PC-9 (cell line): Measurements from ENCODE around the gene TCTN2. TPM values are rescaled to one million over a fixed set of nuclear protein-coding genes. Genes with fewer than 3 reads are reported as not detected.

ENCODE experiments used
- BruUV-seq: library from RNA; stranded (reverse); fragments of 400-500 nt; replicated peaks from 2 replicates; lab custom pipeline; 2021; lab: Mats Ljungman, UMichigan
- CTCF ChIA-PET: fragments of 300-600 bp; sonication (Branson Sonifier 250); formaldehyde crosslinking; loops from one replicate; lab custom pipeline; 2022; ENCODE audit warnings: antibody characterized with exemption; lab: Charles Lee
- POLR2A ChIA-PET: fragments of 300-600 bp; sonication (Branson Sonifier 250); formaldehyde crosslinking; loops from one replicate; lab custom pipeline; 2022; ENCODE audit warnings: antibody characterized with exemption; ENCODE audit not compliant: unreplicated experiment; lab: Charles Lee
- DNase-seq, 2 experiments: peaks; one replicate each; pipeline versions ENCODE4 v3.0.0 to v3.0.0-alpha.2; 2015 to 2022; ENCODE audit warnings: mixed read lengths in 1 of 2
- H2AFZ ChIP-seq: fragments of 200-600 bp; sonication (generic); 2 replicates; pipeline ENCODE4 v1.8.1; 2017; ENCODE audit warnings: antibody characterized with exemption
- H3F3A ChIP-seq: fragments of 200-600 bp; sonication (generic); 2 replicates; pipeline ENCODE4 v1.8.1; 2017; ENCODE audit warnings: antibody characterized with exemption, mild to moderate bottlenecking, low read depth; ENCODE audit not compliant: insufficient read depth
- H3K27ac ChIP-seq: fragments of 200-600 bp; sonication (generic); 2 replicates; pipeline ENCODE4 v1.6.1; 2016; ENCODE audit warnings: mixed run types
- H3K27me3 ChIP-seq: fragments of 200-600 bp; sonication (generic); 2 replicates; pipeline ENCODE4 v1.6.1; 2016; ENCODE audit warnings: low read depth, mixed run types; ENCODE audit not compliant: insufficient read depth
- H3K36me3 ChIP-seq: fragments of 200-600 bp; sonication (generic); 2 replicates; pipeline ENCODE4 v1.6.1; 2016; ENCODE audit warnings: low read depth, mixed run types
- H3K4me1 ChIP-seq: fragments of 200-600 bp; sonication (generic); replicated peaks from 2 replicates; pipeline ENCODE4 v1.6.1; 2016; ENCODE audit warnings: mixed run types; ENCODE audit not compliant: insufficient read depth
- H3K4me2 ChIP-seq: fragments of 200-600 bp; sonication (generic); 2 replicates; pipeline ENCODE4 v1.6.1; 2017; ENCODE audit warnings: mixed run types
- H3K4me3 ChIP-seq: fragments of 200-600 bp; sonication (generic); 2 replicates; pipeline ENCODE4 v1.6.1; 2016; ENCODE audit warnings: mixed run types
- H3K79me2 ChIP-seq: fragments of 200-600 bp; sonication (generic); 2 replicates; pipeline ENCODE4 v1.6.1; 2017; ENCODE audit warnings: low read depth, mixed run types
- H3K9me2 ChIP-seq: fragments of 200-600 bp; sonication (generic); 2 replicates; pipeline ENCODE4 v1.8.1; 2017; ENCODE audit warnings: mild to moderate bottlenecking; ENCODE audit not compliant: insufficient read depth
- H3K9me3 ChIP-seq: fragments of 200-600 bp; sonication (generic); 2 replicates; pipeline ENCODE4 v1.8.1; 2016; ENCODE audit warnings: low read depth; ENCODE audit not compliant: insufficient read depth
- H4K20me1 ChIP-seq: fragments of 200-600 bp; sonication (generic); 2 replicates; pipeline ENCODE4 v1.8.1; 2017; ENCODE audit not compliant: insufficient read depth
- EZH2 ChIP-seq: fragments of 200-600 bp; sonication (generic); IDR thresholded peaks from 2 replicates; pipeline ENCODE4 v1.8.0; 2017; ENCODE audit warnings: antibody characterized with exemption, low read depth
- intact Hi-C: fragments of 100-400 bp; cut with micrococcal nuclease; formaldehyde crosslinking; loops from one replicate; pipeline ENCODE4 v1.10.0; 2022; ENCODE audit not compliant: unreplicated experiment
- total RNA-seq: library from RNA; stranded (reverse); gene quantifications from 2 replicates; pipeline ENCODE4 v1.2.3, GENCODE V29; 2021
- TF ChIP-seq, protein P1 (sequence below): fragments of 200-600 bp; sonication (generic); conservative IDR thresholded peaks from 2 replicates; pipeline ENCODE4 v1.6.1; 2017; ENCODE audit warnings: mixed run types, antibody characterized with exemption, mild to moderate bottlenecking, moderate library complexity

TCTN2 gene
- total RNA-seq, 1 experiment from 2014 or later, result 21.9 TPM

DNA sequence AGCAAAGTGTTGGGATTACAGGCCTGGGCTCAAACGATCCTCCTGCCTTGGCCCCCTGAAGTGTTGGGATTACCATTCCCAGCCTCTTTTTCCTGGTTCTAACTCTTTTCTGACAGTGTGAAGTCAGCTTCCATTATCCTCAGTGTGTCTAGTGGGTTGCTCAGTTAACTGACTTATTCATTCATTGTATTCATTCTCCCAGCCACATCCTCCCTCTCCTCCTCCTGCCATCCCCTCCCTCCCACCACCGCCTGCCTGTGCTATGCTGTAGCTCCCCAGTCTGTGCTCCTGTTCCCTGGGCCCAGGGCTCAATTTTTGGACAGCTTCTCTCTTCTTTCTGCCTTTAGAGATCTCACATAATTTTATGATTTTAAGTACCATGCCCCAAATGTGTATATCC, 60.7 kb downstream of the TCTN2 start:
- Histone ChIP-seq H3K9me2 (no peaks in the 10 kb centered on the region), H2AFZ (no peak overlapping the region), H3K27ac (no peak overlapping the region), H3K4me2 (no peak overlapping the region), H3K9me3 (no peaks in the 10 kb centered on the region), H3K27me3 (no peaks in the 10 kb centered on the region), H4K20me1 (no peaks in the 10 kb centered on the region), H3K79me2 (no peaks in the 10 kb centered on the region), H3F3A (no peaks in the 10 kb centered on the region), H3K36me3 (peaks cover 2% of the 10 kb centered on the region; the same call in 1 of the 2 replicates), H3K4me1 (no peaks in the 10 kb centered on the region), H3K4me3 (no peak overlapping the region)
- ChIA-PET CTCF (no interaction called here), POLR2A (no interaction called here)
- DNase-seq, result no peak
- TF ChIP-seq, protein P1, sequence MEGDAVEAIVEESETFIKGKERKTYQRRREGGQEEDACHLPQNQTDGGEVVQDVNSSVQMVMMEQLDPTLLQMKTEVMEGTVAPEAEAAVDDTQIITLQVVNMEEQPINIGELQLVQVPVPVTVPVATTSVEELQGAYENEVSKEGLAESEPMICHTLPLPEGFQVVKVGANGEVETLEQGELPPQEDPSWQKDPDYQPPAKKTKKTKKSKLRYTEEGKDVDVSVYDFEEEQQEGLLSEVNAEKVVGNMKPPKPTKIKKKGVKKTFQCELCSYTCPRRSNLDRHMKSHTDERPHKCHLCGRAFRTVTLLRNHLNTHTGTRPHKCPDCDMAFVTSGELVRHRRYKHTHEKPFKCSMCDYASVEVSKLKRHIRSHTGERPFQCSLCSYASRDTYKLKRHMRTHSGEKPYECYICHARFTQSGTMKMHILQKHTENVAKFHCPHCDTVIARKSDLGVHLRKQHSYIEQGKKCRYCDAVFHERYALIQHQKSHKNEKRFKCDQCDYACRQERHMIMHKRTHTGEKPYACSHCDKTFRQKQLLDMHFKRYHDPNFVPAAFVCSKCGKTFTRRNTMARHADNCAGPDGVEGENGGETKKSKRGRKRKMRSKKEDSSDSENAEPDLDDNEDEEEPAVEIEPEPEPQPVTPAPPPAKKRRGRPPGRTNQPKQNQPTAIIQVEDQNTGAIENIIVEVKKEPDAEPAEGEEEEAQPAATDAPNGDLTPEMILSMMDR, result no peak
- no peak for TF ChIP-seq EZH2
- BruUV-seq, result no TSS peak
- intact Hi-C loops, result no loop called here

DNA sequence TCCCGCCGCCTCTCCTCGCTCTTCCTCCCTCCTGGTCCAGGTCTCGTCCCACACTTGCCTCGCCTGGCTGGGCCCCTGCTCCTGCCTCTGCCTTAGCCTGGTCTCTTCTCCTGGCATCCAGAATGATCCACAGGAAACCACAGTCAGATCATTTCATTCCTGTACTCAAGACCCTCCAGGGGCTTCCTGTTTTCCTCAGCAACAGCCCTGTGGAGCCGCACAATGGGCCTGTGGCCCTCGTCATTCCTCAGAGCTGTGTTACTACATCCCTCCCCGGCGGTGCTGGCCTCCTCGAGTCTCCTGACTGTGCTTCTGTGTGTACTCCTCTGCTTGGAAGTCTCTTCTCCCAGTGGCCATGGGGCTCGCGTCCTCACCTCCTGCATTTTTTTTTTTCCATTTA, 61.3 kb downstream of the TCTN2 start:
- Histone ChIP-seq H3K36me3 (no peaks in the 10 kb centered on the region), H2AFZ (no peak overlapping the region), H3K4me2 (no peak overlapping the region), H3K9me3 (no peaks in the 10 kb centered on the region), H3K4me3 (no peak overlapping the region), H4K20me1 (no peaks in the 10 kb centered on the region), H3K79me2 (no peaks in the 10 kb centered on the region), H3K27me3 (no peaks in the 10 kb centered on the region), H3K9me2 (no peaks in the 10 kb centered on the region), H3K4me1 (no peaks in the 10 kb centered on the region), H3F3A (no peaks in the 10 kb centered on the region), H3K27ac (no peak overlapping the region)
- no peak for DNase-seq
- ChIA-PET POLR2A (no interaction called here), CTCF (no interaction called here)
- TF ChIP-seq EZH2, result no peak
- TF ChIP-seq, protein P1, result no peak
- intact Hi-C loops, result no loop called here
- BruUV-seq, result no TSS peak

DNA sequence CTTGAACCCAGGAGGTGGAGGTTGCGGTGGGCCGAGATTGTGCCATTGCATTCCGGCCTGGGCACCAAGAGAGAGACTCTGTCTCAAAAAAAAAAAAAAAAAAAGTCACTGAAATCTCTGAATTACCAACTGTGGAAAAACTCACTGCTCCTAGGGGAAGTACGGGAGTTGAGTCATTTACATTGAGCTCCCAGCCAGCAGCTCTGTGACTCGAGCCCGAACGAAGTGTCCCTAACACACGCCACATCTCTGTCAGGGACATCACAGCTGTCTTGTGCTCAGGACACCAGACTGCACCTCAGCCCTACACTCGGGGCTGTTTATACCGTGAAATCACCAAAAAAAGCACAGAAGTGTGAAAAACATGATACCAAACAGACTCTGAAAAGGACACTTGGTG, 62.3 kb downstream of the TCTN2 start:
- H2AFZ ChIP-seq, result no peak overlapping the region
- no TSS peak for BruUV-seq
- no peaks in the 10 kb centered on the region for H3F3A ChIP-seq
- no peak overlapping the region for H3K4me2 ChIP-seq
- intact Hi-C loops, result no loop called here
- no peak for DNase-seq
- no peaks in the 10 kb centered on the region for H3K27me3 ChIP-seq
- CTCF ChIA-PET, result no interaction called here
- no peaks in the 10 kb centered on the region for H3K9me3 ChIP-seq
- H3K9me2 ChIP-seq, result no peaks in the 10 kb centered on the region
- no peak overlapping the region for H3K27ac ChIP-seq
- no peaks in the 10 kb centered on the region for H3K79me2 ChIP-seq
- 0 out of 2 replicates have a peak, but pooled peaks cover 6% of the 10 kb centered on the region for H3K36me3 ChIP-seq
- no peaks in the 10 kb centered on the region for H4K20me1 ChIP-seq
- POLR2A ChIA-PET, result no interaction called here
- H3K4me1 ChIP-seq, result no peaks in the 10 kb centered on the region
- TF ChIP-seq, protein P1, result no peak
- TF ChIP-seq EZH2, result no peak
- H3K4me3 ChIP-seq, result no peak overlapping the region
